Measurements from ENCODE around the gene HES2.

Gene HES2

GRCh38 chr1:6419804-6420453 lies at the start of gene HES2:
TSS of gene HES2 (minus strand) at chr1:6419919. CDS start at chr1:6419820, 99 bp downstream.
- Histone ChIP-seq H3K27me3 (peaks cover 97% of the 10 kb centered on the region), H3K36me3 (no peaks in the 10 kb centered on the region), H3K9ac (peak within 1 kb of the TSS; percentile 64), H3K4me2 (peak within 1 kb of the TSS; percentile 99), H3K9me3 (no peaks in the 10 kb centered on the region), H4K20me1 (peaks cover 33% of the 10 kb centered on the region), H3K4me1 (peaks cover 64% of the 10 kb centered on the region), H3K4me3 (peak within 1 kb of the TSS; percentile 69), H3K27ac (peak within 1 kb of the TSS; percentile 65)
- no peak for TF ChIP-seq Cebpa-rat (IDR thresholded peaks at IDR 0.05)

- no peaks in the 10 kb centered on the region; the same call in 1 of the 2 replicates for H4K20me1 ChIP-seq
- H3K9me3 ChIP-seq = no peaks in the 10 kb centered on the region
- H3K9ac ChIP-seq = no peak overlapping the region
- H3K4me1 ChIP-seq = peaks cover 18% of the 10 kb centered on the region
- H3K27ac ChIP-seq = no peak overlapping the region
- H3K36me3 ChIP-seq = no peaks in the 10 kb centered on the region
- peaks cover 41% of the 10 kb centered on the region for H3K27me3 ChIP-seq
- no peak overlapping the region for H3K4me2 ChIP-seq
- TF ChIP-seq Cebpa-rat (IDR thresholded peaks at IDR 0.05) = no peak
- H3K4me3 ChIP-seq = no peak overlapping the region
Observed at GRCh38 chr1:6468729-6469461, 49.2 kb upstream of the HES2 start.

- H3K9me3 ChIP-seq = no peaks in the 10 kb centered on the region
- TF ChIP-seq Cebpa-rat (IDR thresholded peaks at IDR 0.05) = no peak
- peaks cover 42% of the 10 kb centered on the region for H3K27me3 ChIP-seq
- no peak overlapping the region for H3K27ac ChIP-seq
- H3K36me3 ChIP-seq = 0 out of 2 replicates have a peak, but pooled peaks cover under 1% of the 10 kb centered on the region
- no peak overlapping the region for H3K4me3 ChIP-seq
- H4K20me1 ChIP-seq = no peaks in the 10 kb centered on the region; the same call in 1 of the 2 replicates
- H3K4me2 ChIP-seq = no peak overlapping the region
- H3K4me1 ChIP-seq = peaks cover 18% of the 10 kb centered on the region
- H3K9ac ChIP-seq = no peak overlapping the region
Observed at GRCh38 chr1:6467744-6468688, 48.3 kb upstream of the HES2 start.

GRCh38 chr1:6467224-6467623 lies 47.5 kb upstream of the HES2 start:
- Histone ChIP-seq H4K20me1 (no peaks in the 10 kb centered on the region; the same call in 1 of the 2 replicates), H3K4me1 (peaks cover 18% of the 10 kb centered on the region), H3K27me3 (peaks cover 47% of the 10 kb centered on the region), H3K36me3 (peaks cover 9% of the 10 kb centered on the region; the same call in 1 of the 2 replicates), H3K4me3 (no peak overlapping the region), H3K4me2 (no peak overlapping the region), H3K27ac (no peak overlapping the region), H3K9me3 (no peaks in the 10 kb centered on the region), H3K9ac (no peak overlapping the region)
- TF ChIP-seq Cebpa-rat (IDR thresholded peaks at IDR 0.05) = no peak

GRCh38 chr1:6466751-6467150 lies 47.0 kb upstream of the HES2 start:
- Histone ChIP-seq H3K36me3 (peaks cover 13% of the 10 kb centered on the region; the same call in 1 of the 2 replicates), H3K4me3 (no peak overlapping the region), H4K20me1 (no peaks in the 10 kb centered on the region; the same call in 1 of the 2 replicates), H3K9ac (no peak overlapping the region), H3K27ac (no peak overlapping the region), H3K4me1 (peaks cover 18% of the 10 kb centered on the region), H3K4me2 (no peak overlapping the region), H3K27me3 (peaks cover 52% of the 10 kb centered on the region), H3K9me3 (no peaks in the 10 kb centered on the region)
- TF ChIP-seq Cebpa-rat (IDR thresholded peaks at IDR 0.05) = no peak

- peak within 1 kb of the TSS; percentile 73 for H3K9ac ChIP-seq
- H3K9me3 ChIP-seq = no peaks in the 10 kb centered on the region
- peaks cover 17% of the 10 kb centered on the region; the same call in 1 of the 2 replicates for H3K36me3 ChIP-seq
- no peak for TF ChIP-seq Cebpa-rat (IDR thresholded peaks at IDR 0.05)
- H3K27me3 ChIP-seq = peaks cover 54% of the 10 kb centered on the region
- H3K4me2 ChIP-seq = peak within 1 kb of the TSS; percentile 89
- peaks cover 21% of the 10 kb centered on the region for H3K4me1 ChIP-seq
- H3K4me3 ChIP-seq = peak within 1 kb of the TSS; percentile 67
- no peaks in the 10 kb centered on the region; the same call in 1 of the 2 replicates for H4K20me1 ChIP-seq
- H3K27ac ChIP-seq = 0 out of 2 replicates have a peak within 1 kb of the TSS, but pooled peaks have one; percentile 31
Observed at GRCh38 chr1:6466023-6466422, 46.3 kb upstream of the HES2 start, which contains the start of gene TNFRSF25. TSS of gene TNFRSF25 (minus strand) at chr1:6466173. CDS start at chr1:6466107, 66 bp downstream.

- Histone ChIP-seq H3K9ac (peak overlapping the region; percentile 73), H4K20me1 (no peaks in the 10 kb centered on the region; the same call in 1 of the 2 replicates), H3K4me2 (peak overlapping the region; percentile 89), H3K9me3 (no peaks in the 10 kb centered on the region), H3K36me3 (peaks cover 17% of the 10 kb centered on the region; the same call in 1 of the 2 replicates), H3K27ac (0 out of 2 replicates have a peak overlapping the region, but pooled peaks have one; percentile 31), H3K4me1 (peaks cover 26% of the 10 kb centered on the region), H3K4me3 (peak overlapping the region; percentile 67), H3K27me3 (peaks cover 54% of the 10 kb centered on the region)
- TF ChIP-seq Cebpa-rat (IDR thresholded peaks at IDR 0.05) = no peak
Observed at GRCh38 chr1:6465461-6466005, 45.8 kb upstream of the HES2 start.

GRCh38 chr1:6464915-6465314 lies 45.2 kb upstream of the HES2 start:
- Histone ChIP-seq H3K9ac (no peak overlapping the region), H3K4me2 (peak overlapping the region; percentile 89), H3K4me1 (peaks cover 32% of the 10 kb centered on the region), H3K4me3 (no peak overlapping the region), H3K27ac (no peak overlapping the region), H3K9me3 (no peaks in the 10 kb centered on the region), H3K27me3 (peaks cover 54% of the 10 kb centered on the region), H4K20me1 (no peaks in the 10 kb centered on the region; the same call in 1 of the 2 replicates), H3K36me3 (peaks cover 17% of the 10 kb centered on the region; the same call in 1 of the 2 replicates)
- no peak for TF ChIP-seq Cebpa-rat (IDR thresholded peaks at IDR 0.05)

GRCh38 chr1:6464514-6464836 lies 44.8 kb upstream of the HES2 start:
- Histone ChIP-seq H3K27me3 (peaks cover 54% of the 10 kb centered on the region), H3K27ac (no peak overlapping the region), H3K4me2 (peak overlapping the region; percentile 89; the same call in 1 of the 2 replicates), H3K4me1 (peaks cover 37% of the 10 kb centered on the region), H3K9me3 (no peaks in the 10 kb centered on the region), H3K36me3 (peaks cover 17% of the 10 kb centered on the region; the same call in 1 of the 2 replicates), H3K4me3 (no peak overlapping the region), H4K20me1 (no peaks in the 10 kb centered on the region; the same call in 1 of the 2 replicates), H3K9ac (no peak overlapping the region)
- TF ChIP-seq Cebpa-rat (IDR thresholded peaks at IDR 0.05) = no peak

Measured in BLaER1 (cell line).